ENCODE data around the gene SRGAP3.

The SRGAP3 gene

DNA sequence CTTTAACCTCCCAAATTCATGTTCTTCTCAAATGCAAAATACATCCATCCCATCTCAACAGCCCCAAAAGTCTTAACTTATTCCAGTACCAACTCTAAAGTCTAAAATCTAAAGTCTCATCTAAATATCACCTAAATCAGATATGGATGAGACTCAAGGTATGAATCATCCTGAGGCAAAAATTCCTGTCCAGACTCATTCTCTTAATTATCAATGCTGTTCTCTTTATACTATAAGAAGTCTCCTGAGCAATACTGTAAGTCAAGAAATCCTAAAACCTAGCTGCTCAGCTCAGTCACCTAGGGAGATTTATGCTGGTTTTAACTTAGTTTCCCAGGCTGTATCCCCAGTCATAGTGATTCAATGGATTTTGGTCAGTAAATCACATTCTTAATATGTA lies 297.3 kb downstream of the SRGAP3 start:
- no peak for DNase-seq

DNA sequence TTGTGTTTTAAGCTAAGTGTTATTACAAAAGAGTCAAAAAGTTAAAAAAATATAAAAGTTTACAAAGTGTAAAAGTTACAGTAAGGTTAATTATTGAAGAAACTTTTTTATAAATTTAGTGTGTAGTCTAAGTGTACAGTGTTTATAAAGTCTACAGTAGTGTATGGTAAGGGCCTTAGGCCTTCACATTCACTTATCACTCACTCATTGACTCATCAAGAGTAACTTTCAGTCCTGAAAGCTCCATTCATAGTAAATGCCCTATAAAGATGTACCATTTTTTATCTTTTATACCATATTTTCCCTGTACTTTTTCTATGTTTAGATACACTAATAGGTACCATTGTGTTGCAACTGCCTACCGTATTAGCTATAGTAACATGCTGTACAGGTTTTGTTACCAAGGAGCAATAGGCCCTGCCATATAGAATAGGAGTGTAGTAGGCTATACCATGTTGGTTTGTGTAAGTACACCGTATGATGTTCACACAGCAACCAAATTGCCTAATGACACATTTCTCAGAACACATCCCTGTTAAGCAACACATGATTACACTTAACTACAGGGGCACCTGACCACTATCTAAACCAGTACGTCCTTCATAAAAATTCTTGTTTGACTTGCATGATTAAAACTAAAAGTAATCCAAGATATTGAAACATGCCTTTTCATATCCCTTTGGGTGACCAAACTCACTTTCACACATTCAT lies 303.4 kb downstream of the SRGAP3 start:
- no peak for DNase-seq

DNA sequence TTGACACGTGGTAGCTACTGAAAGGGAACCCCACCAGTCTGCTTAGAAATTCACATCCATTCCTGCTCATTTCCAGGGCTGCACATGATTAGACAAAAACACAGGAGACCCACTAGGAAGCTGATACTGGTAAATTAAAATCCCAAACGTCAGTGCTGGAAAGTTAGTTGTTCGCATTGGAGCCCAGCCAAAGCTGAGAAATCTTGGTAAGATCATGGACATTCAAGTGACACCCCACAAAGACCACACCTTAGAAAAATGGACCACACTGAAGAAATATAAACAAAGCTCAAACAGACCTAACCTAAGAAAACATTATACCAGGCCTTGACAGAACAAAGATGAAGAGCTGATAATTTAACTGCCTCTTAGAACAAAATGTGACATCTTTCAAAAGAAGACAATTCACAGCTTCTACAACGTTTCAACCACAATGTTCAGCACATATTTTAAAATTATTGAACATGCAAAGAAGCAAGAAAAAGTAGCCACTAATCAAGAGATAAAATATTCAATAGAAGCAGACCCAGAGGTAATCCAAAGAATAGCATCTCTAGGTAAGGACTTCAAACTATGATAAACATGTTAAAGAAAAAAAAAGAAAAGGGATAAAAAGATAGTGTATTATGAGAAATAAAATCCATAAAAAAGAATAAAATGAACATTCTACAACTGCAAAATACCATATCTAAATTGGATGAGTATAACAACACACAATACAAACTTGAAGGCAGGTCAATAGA lies 306.5 kb downstream of the SRGAP3 start:
- DNase-seq: no peak

DNA sequence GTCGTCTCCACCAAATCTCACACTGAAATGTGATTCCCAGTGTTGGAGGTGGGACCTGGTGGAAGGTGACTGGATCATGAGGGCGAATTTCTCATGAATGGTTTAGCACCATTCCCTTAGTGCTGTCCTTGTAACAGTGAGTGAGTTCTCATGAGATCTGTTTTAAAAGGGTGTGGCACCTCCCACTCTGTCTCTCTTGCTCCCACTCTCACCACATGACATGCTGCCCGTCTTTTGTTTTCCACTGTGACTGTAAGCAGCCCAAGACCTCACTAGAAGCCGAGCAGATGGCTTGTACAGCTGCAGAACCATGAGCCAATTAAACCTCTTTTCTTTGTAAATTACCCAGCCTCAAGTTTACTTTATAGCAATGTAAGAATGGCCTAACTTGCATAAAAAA lies 307.3 kb downstream of the SRGAP3 start:
- DNase-seq: no peak

- DNase-seq: no peak
Observed at GRCh38 chr3:8938021-8938420, 311.4 kb downstream of the SRGAP3 start.

DNA sequence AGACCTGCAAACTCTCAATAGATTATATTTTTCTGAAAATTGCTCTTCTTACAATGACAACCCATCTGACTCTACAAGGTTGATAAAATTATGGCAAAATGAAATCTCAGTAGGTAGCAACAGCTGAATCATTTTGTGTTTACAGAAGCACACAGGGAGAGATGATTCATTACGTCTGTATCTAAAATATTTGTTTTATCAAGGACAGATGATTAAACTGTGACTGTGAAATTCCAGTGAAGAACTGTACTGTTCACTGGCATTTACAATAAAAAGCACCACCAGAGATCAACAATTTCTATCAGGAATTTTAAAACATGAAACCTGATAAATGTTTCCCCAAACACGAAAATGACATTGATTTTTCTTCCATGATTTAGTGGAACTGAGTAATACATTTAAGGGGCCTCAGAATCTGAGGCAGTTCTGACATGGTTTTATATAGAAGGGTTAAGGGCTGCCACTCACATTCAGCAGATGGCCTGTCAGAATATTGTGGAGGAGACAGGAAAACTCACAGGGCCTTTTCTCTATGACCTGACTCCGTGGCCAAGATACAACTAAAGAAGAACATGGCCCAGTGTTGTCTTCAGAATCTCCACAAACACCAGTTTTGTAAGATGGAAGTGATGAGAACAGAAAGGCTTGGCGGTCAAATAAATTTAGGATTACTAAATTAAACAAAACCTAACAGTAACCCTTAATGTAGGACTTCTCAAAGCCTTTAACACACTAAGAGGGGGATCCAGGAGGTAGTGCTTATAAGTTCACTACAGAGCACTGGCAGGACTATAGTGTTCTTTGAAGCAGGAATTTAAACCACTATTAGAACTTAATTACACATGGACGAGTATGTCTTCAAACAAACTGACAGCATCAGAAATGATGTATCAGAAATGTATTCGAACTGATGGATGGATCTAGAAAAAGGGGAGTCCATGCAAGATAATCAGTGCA lies 312.1 kb downstream of the SRGAP3 start:
- DNase-seq: no peak

DNA sequence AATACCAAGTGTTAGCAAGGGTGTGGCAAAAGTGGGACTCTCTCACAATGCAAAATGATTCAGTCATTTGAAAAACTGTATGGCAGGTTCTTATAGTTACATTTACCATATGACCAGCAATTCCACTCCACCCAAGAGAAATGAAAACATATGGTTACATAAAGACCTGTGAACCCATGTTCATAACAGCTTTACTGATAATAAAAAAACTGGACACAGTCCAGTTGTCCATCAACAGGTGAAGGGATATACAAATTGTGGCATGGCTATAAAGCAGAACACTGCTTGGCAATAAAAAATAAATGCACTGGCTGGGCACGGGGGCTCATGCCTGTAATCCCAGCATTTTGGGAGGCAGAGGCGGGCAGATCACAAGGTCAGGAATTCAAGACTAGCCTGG lies 316.9 kb downstream of the SRGAP3 start:
- DNase-seq: no peak

DNA sequence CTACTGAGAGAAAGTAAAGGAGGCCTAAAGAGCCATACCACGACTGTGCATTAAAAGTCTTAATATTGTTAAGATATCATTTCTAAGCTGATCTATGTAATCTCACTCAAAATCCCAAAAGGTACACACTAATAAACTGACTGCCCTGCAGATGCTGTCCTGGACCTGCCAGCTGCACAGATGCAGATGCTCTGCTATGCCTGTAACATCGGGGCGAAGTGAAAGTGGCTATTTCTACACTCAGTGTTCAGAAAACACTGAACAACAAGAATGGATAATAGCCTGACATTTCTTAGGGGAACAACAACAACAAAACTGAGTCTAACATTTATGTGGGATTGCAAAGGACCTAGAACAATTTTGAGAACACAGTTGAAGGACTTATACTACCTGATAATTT lies 318.1 kb downstream of the SRGAP3 start:
- DNase-seq: no peak

Measured in NCI-H2227 treated with DMSO at 0.1 percent for 48 hours (cell line).